CD14-positive monocyte (primary cell): Measurements from ENCODE around the gene TBC1D9B. TPM values are rescaled to one million over a fixed set of nuclear protein-coding genes. Genes with fewer than 3 reads are reported as not detected.
A peak's percentile ranks its signal among the peaks of the same experiment; 100 is the strongest.

Experiments used
- DNase-seq, 3 donors: peaks; one replicate each; pipeline ENCODE4 v3.0.0-alpha.2; 2011 to 2022
- H2AFZ ChIP-seq: 2 replicates; pipeline ENCODE4 v1.6.0; 2012; ENCODE audit warnings: mild to moderate bottlenecking, low read depth, low read length, inconsistent platforms; ENCODE audit not compliant: insufficient read depth, poor library complexity, severe bottlenecking
- H3K27ac ChIP-seq, 2 donors: 1 replicate in 1 of 2; 2 replicates in 1 of 2; pipeline ENCODE4 v1.5.1; 2012 to 2013; ENCODE audit warnings: low read length in 2 of 2, control low read depth in 1 of 2, inconsistent platforms in 1 of 2, low read depth in 1 of 2, mild to moderate bottlenecking in 1 of 2
- H3K27me3 ChIP-seq, 2 donors: one replicate each; pipeline versions ENCODE4 v1.6.0 to v1.6.1; 2011 to 2013; ENCODE audit warnings: low read length in 2 of 2; ENCODE audit not compliant: control insufficient read depth in 2 of 2, insufficient read depth in 2 of 2
- H3K36me3 ChIP-seq, 2 donors: replicated peaks in 1 of 2; 1 replicate in 1 of 2; 2 replicates in 1 of 2; pipeline versions ENCODE4 v1.5.1 to v1.6.1; 2012 to 2013; ENCODE audit warnings: low read length in 2 of 2, control low read depth in 1 of 2, inconsistent platforms in 1 of 2, mild to moderate bottlenecking in 1 of 2; ENCODE audit not compliant: insufficient read depth in 2 of 2, control insufficient read depth in 1 of 2
- H3K4me1 ChIP-seq, 2 donors: 1 replicate in 1 of 2; 2 replicates in 1 of 2; pipeline versions ENCODE4 v1.5.1 to v1.6.1; 2012 to 2013; ENCODE audit warnings: low read length in 2 of 2, control low read depth in 1 of 2, inconsistent platforms in 1 of 2, mild to moderate bottlenecking in 1 of 2, moderate library complexity in 1 of 2; ENCODE audit not compliant: insufficient read depth in 2 of 2, control insufficient read depth in 1 of 2
- H3K4me2 ChIP-seq: replicated peaks from 2 replicates; pipeline ENCODE3; 2012; ENCODE audit warnings: low read length, moderate library complexity, mild to moderate bottlenecking; ENCODE audit not compliant: poor library complexity, severe bottlenecking; ENCODE audit errors: extremely low read depth
- H3K4me3 ChIP-seq, 3 experiments: fragments of 200-600 bp in 1 of 3; sonication (generic) in 1 of 3; replicated peaks in 1 of 3; 1 replicate in 2 of 3; 2 replicates in 1 of 3; pipeline ENCODE4 v1.5.1; 2011 to 2013; ENCODE audit warnings: low read length in 3 of 3, mild to moderate bottlenecking in 3 of 3, control low read depth in 2 of 3, low read depth in 2 of 3, inconsistent platforms in 1 of 3, moderate library complexity in 1 of 3
- H3K79me2 ChIP-seq: 2 replicates; pipeline ENCODE4 v1.6.0; 2012; ENCODE audit warnings: mild to moderate bottlenecking, control low read depth, inconsistent platforms, low read length, moderate library complexity; ENCODE audit not compliant: insufficient read depth
- H3K9ac ChIP-seq: 2 replicates; pipeline ENCODE4 v1.6.0; 2017; ENCODE audit warnings: low read length, mild to moderate bottlenecking; ENCODE audit not compliant: insufficient read depth, poor library complexity, severe bottlenecking
- H3K9me3 ChIP-seq, 2 donors: replicated peaks in 1 of 2; 1 replicate in 1 of 2; 2 replicates in 1 of 2; pipeline versions ENCODE4 v1.5.1 to v1.6.1; 2012 to 2013; ENCODE audit warnings: low read length in 2 of 2, control low read depth in 1 of 2; ENCODE audit not compliant: control insufficient read depth in 1 of 2, insufficient read depth in 1 of 2
- H4K20me1 ChIP-seq: 2 replicates; pipeline ENCODE4 v1.6.0; 2012; ENCODE audit warnings: mild to moderate bottlenecking, low read length, control low read depth, moderate library complexity; ENCODE audit not compliant: insufficient read depth
- H3K27ac Mint-ChIP-seq, 7 donors: one replicate each; pipeline ENCODE4 v1.8.0; 2020; ENCODE audit warnings: mild to moderate bottlenecking in 7 of 7, mixed read lengths in 7 of 7, moderate library complexity in 6 of 7, inconsistent platforms in 2 of 7
- H3K27me3 Mint-ChIP-seq, 3 donors: one replicate each; pipeline ENCODE4 v1.8.0; 2021 to 2022; ENCODE audit warnings: low read depth in 3 of 3, mild to moderate bottlenecking in 3 of 3, mixed read lengths in 3 of 3, moderate library complexity in 3 of 3, inconsistent platforms in 1 of 3
- H3K36me3 Mint-ChIP-seq, 2 donors: one replicate each; pipeline ENCODE4 v1.8.0; 2020; ENCODE audit warnings: mixed read lengths in 2 of 2, inconsistent platforms in 1 of 2, mild to moderate bottlenecking in 1 of 2
- H3K4me1 Mint-ChIP-seq: one replicate; pipeline ENCODE4 v1.8.0; 2020; ENCODE audit warnings: mild to moderate bottlenecking, mixed read lengths
- H3K4me3 Mint-ChIP-seq, 2 donors: one replicate each; pipeline ENCODE4 v1.8.0; 2020; ENCODE audit warnings: mild to moderate bottlenecking in 2 of 2, mixed read lengths in 2 of 2, moderate library complexity in 1 of 2
- H3K9me3 Mint-ChIP-seq, 7 donors: one replicate each; pipeline ENCODE4 v1.8.0; 2020 to 2022; ENCODE audit warnings: mixed read lengths in 7 of 7, mild to moderate bottlenecking in 6 of 7, moderate library complexity in 6 of 7, inconsistent platforms in 2 of 7
- CTCF ChIP-seq: fragments of 200-600 bp; IDR thresholded peaks from one replicate; pipeline ENCODE4 v1.8.0; 2022; ENCODE audit warnings: antibody characterized with exemption, mild to moderate bottlenecking
- WGBS: methylation state at CpG from one replicate; pipeline ENCODE4 v1.1.5; 2013; ENCODE audit warnings: missing lambda C conversion rate; ENCODE audit not compliant: insufficient coverage; 5-methylcytosine and 5-hydroxymethylcytosine counted together
- intact Hi-C, 2 donors: fragments of 100-400 bp; cut with micrococcal nuclease; formaldehyde crosslinking; loops; one replicate each; pipeline versions ENCODE4 v1.15.0 to v1.15.1; 2023
- polyA plus RNA-seq, 3 donors: library from polyadenylated mRNA; depleted of rRNA in 1 of 3; unstranded in 2 of 3; stranded (reverse) in 1 of 3; fragments of 300-500 nt in 2 of 3; fragments of >200 nt in 1 of 3; fragmentation: Illumina TruSeq in 2 of 3; gene quantifications; 1 replicate in 2 of 3; 2 replicates in 1 of 3; pipeline ENCODE4 v1.2.3, GENCODE V29; 2012 to 2021

Gene TBC1D9B
- polyA plus RNA-seq, 3 donors = 13.4 to 116 (median 26.3) TPM

GRCh38 chr5:179817890-179818745 is 89.6 kb downstream of the TBC1D9B start:
- Mint-ChIP-seq H3K4me1 (peaks cover 46% of the 10 kb centered on the region), H3K36me3 (peaks cover 25 to 30% of the 10 kb centered on the region in 2 donors), H3K27ac (peak overlapping the region; percentile 89 to 96 (median 95)), H3K27me3 (peaks cover 9 to 18% (median 16%) of the 10 kb centered on the region in 3 donors), H3K4me3 (peak overlapping the region; percentile 71 to 82), H3K9me3 (peaks cover 0 to 3% (median 0%) of the 10 kb centered on the region in 7 donors)
- peak overlapping the region; percentile 77 to 98 for H3K27ac ChIP-seq
- H3K9ac ChIP-seq = peak overlapping the region; percentile 100
- peaks cover 24% of the 10 kb centered on the region for H4K20me1 ChIP-seq
- peak overlapping the region; percentile 59 for H2AFZ ChIP-seq
- H3K36me3 ChIP-seq = peaks cover 8 to 10% of the 10 kb centered on the region in 2 donors
- intact Hi-C loops = no loop called here
- peak overlapping the region; percentile 96 for H3K4me2 ChIP-seq
- H3K4me3 ChIP-seq = peak overlapping the region in 2 of 3 experiments; percentile 35 to 99
- TF ChIP-seq CTCF = no peak
- H3K79me2 ChIP-seq = peaks cover 29% of the 10 kb centered on the region
- peaks cover 51 to 59% of the 10 kb centered on the region in 2 donors for H3K4me1 ChIP-seq
- WGBS = 72% methylated on average over 5 of the region's 14 CpGs
- H3K27me3 ChIP-seq = no peaks in the 10 kb centered on the region
- no peaks in the 10 kb centered on the region for H3K9me3 ChIP-seq
- DNase-seq = peak in 1 of 3 donors; percentile 41

GRCh38 chr5:179817470-179817840 is 90.2 kb downstream of the TBC1D9B start:
- H3K79me2 ChIP-seq = peaks cover 22% of the 10 kb centered on the region
- H3K27me3 ChIP-seq = no peaks in the 10 kb centered on the region
- H3K9me3 ChIP-seq = no peaks in the 10 kb centered on the region
- peak overlapping the region in 2 of 3 experiments; percentile 13 to 63 for H3K4me3 ChIP-seq
- no peak for DNase-seq
- H3K4me3 Mint-ChIP-seq = peak overlapping the region; percentile 59 to 75
- peaks cover 0 to 3% (median 0%) of the 10 kb centered on the region in 7 donors for H3K9me3 Mint-ChIP-seq
- peaks cover 17% of the 10 kb centered on the region for H4K20me1 ChIP-seq
- H3K4me2 ChIP-seq = peak overlapping the region; percentile 72
- peak overlapping the region; percentile 72 for H2AFZ ChIP-seq
- H3K27me3 Mint-ChIP-seq = peaks cover 9 to 18% (median 16%) of the 10 kb centered on the region in 3 donors
- peaks cover 45 to 53% of the 10 kb centered on the region in 2 donors for H3K4me1 ChIP-seq
- intact Hi-C loops = no loop called here
- H3K9ac ChIP-seq = peak overlapping the region; percentile 100
- no peak for TF ChIP-seq CTCF
- H3K4me1 Mint-ChIP-seq = peaks cover 40% of the 10 kb centered on the region
- 92% methylated on average over 3 of the region's 8 CpGs for WGBS
- H3K36me3 ChIP-seq = peaks cover 1 to 8% of the 10 kb centered on the region in 2 donors
- H3K27ac Mint-ChIP-seq = peak overlapping the region in 4 of 7 donors; percentile 68 to 96 (median 94)
- no peak overlapping the region for H3K27ac ChIP-seq
- peaks cover 24 to 30% of the 10 kb centered on the region in 2 donors for H3K36me3 Mint-ChIP-seq
